Calu3 (cell line): ENCODE measurements around the gene GJC1. TPM values are rescaled to one million over a fixed set of nuclear protein-coding genes. Genes with fewer than 3 reads are reported as not detected.
"Not testable (repeated sequence)": the region's sequence is repeated elsewhere in the genome, so short reads cannot be mapped to it uniquely, and the experiment has no call there.

ENCODE experiments used
- BruUV-seq: library from RNA; stranded (reverse); fragments of 400-500 nt; replicated peaks from 2 replicates; lab custom pipeline; 2021; lab: Mats Ljungman, UMichigan
- CTCF ChIA-PET: fragments of 300-600 bp; sonication (Branson Sonifier 250); formaldehyde crosslinking; loops from one replicate; lab custom pipeline; 2022; ENCODE audit warnings: antibody characterized with exemption; lab: Charles Lee
- DNase-seq: peaks from one replicate; pipeline ENCODE4 v3.0.0; 2022
- H3K27ac Mint-ChIP-seq: one replicate; pipeline ENCODE4 v1.8.0; 2022; ENCODE audit warnings: mixed read lengths; ENCODE audit not compliant: unreplicated experiment
- H3K27me3 Mint-ChIP-seq: one replicate; pipeline ENCODE4 v1.8.0; 2022; ENCODE audit warnings: mixed read lengths; ENCODE audit not compliant: unreplicated experiment
- H3K36me3 Mint-ChIP-seq: one replicate; pipeline ENCODE4 v1.8.0; 2022; ENCODE audit warnings: mild to moderate bottlenecking, moderate library complexity, mixed read lengths; ENCODE audit not compliant: insufficient read depth, unreplicated experiment
- H3K4me1 Mint-ChIP-seq: one replicate; pipeline ENCODE4 v1.8.0; 2022; ENCODE audit warnings: mild to moderate bottlenecking, low read depth, mixed read lengths; ENCODE audit not compliant: unreplicated experiment
- H3K4me3 Mint-ChIP-seq: one replicate; pipeline ENCODE4 v1.8.0; 2022; ENCODE audit warnings: mild to moderate bottlenecking, low read depth, moderate library complexity, mixed read lengths; ENCODE audit not compliant: unreplicated experiment
- H3K9me3 Mint-ChIP-seq: one replicate; pipeline ENCODE4 v1.8.0; 2022; ENCODE audit warnings: low read depth, mixed read lengths; ENCODE audit not compliant: unreplicated experiment
- intact Hi-C: fragments of 100-400 bp; cut with micrococcal nuclease; formaldehyde crosslinking; loops from one replicate; pipeline ENCODE4 v1.10.0; 2022; ENCODE audit not compliant: unreplicated experiment
- total RNA-seq: library from RNA; stranded (reverse); gene quantifications from 2 replicates; pipeline ENCODE4 v1.2.3, GENCODE V29; 2022
- TF ChIP-seq, protein P1 (sequence below): fragments of 200-600 bp; IDR thresholded peaks from one replicate; pipeline ENCODE4 v1.8.0; 2022; ENCODE audit warnings: antibody characterized with exemption; ENCODE audit not compliant: unreplicated experiment

Gene GJC1
- total RNA-seq, 1 experiment from 2014 or later, result 114 TPM

DNA sequence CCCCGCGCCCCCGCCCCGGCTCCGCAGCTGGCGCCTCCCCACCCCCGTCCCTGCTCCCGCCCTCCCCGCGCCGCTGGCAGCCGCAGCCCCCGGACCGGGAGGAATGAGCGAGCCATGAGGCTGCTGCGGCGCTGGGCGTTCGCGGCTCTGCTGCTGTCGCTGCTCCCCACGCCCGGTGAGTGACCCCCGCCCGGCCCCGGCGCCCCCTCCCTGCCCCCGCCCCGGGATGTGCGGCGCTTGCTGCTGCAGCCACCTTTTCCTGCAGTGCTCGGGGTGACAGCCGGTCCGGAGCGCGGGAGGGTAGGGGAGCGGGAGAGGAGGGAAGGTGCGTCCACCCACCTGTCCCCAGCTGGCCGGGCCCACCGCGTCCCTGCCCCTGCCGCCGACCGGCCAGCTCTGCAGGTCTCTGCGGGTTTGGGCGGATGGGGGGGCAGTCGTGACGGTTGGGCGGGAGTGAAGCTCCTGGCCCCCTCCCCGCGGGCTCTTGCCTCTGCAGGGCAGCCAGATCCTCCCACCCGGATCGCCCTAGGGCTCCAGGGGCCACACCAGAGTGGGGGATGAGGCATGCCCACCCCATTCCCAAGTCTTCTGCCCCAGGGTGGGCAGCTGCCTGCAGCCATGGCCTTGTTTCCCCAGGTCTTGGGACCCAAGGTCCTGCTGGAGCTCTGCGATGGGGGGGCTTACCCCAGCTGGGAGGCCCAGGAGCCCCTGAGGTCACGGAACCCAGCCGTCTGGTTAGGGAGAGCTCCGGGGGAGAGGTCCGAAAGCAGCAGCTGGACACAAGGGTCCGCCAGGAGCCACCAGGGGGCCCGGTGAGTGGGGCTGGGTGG is 70.8 kb downstream of the GJC1 start:
- Mint-ChIP-seq H3K27me3 (peaks cover 45% of the 10 kb centered on the region), H3K4me1 (no peaks in the 10 kb centered on the region), H3K9me3 (no peaks in the 10 kb centered on the region), H3K4me3 (peak overlapping the region; percentile 61), H3K36me3 (peaks cover 10% of the 10 kb centered on the region), H3K27ac (no peak overlapping the region)
- CTCF ChIA-PET, result interaction anchor here (0.5 to 1.0 kb wide), 2 partner anchors 16 to 524 kb away, joined by 3 to 4 read pairs; no protein-coding TSS in a partner anchor
- DNase-seq, result no peak
- intact Hi-C loops, result no loop called here
- TF ChIP-seq, protein P1, sequence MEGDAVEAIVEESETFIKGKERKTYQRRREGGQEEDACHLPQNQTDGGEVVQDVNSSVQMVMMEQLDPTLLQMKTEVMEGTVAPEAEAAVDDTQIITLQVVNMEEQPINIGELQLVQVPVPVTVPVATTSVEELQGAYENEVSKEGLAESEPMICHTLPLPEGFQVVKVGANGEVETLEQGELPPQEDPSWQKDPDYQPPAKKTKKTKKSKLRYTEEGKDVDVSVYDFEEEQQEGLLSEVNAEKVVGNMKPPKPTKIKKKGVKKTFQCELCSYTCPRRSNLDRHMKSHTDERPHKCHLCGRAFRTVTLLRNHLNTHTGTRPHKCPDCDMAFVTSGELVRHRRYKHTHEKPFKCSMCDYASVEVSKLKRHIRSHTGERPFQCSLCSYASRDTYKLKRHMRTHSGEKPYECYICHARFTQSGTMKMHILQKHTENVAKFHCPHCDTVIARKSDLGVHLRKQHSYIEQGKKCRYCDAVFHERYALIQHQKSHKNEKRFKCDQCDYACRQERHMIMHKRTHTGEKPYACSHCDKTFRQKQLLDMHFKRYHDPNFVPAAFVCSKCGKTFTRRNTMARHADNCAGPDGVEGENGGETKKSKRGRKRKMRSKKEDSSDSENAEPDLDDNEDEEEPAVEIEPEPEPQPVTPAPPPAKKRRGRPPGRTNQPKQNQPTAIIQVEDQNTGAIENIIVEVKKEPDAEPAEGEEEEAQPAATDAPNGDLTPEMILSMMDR, result peak; percentile 44
- no TSS peak for BruUV-seq

DNA sequence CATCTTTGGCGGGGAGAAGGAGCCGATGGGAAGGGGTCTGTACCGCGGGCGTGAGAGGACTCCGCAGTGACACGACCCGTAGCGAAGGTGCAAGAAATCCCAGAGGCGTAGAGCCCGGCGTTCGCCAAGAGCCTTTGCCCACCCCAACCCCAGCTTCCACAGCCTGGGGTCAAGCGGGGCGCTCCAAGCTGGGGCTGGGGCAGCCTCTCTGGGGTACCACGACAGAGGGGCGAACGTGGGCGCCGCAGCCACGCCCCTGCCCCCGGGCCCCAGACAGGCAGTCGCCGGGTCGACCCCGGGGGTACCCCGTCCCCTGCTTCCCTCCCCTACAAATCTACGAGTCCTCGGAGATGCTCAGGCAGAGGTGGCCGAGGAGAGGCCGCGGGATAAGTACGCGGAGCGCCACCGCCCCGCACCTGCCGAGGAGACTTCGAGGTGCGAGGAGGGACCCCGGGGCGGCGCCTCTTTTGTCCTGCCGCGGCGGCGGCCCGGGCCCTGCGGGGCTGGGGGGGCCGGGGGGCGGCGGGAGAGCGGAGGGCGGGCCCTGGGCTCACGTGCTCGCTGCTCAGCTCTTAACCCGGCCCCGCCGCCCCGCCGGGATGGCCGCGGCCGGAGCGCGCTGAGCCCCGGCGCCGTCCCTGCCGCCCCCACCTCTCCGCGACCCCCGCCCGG is 71.5 kb downstream of the GJC1 start, which contains the start of gene ADAM11:
TSS of gene ADAM11 (plus strand) at position 575 of the 672 bp plus-strand sequence. CDS start 212 bp downstream, outside the sequence.
- H3K36me3 Mint-ChIP-seq, result peaks cover 10% of the 10 kb centered on the region
- no TSS peak for BruUV-seq
- no peak within 1 kb of the TSS for H3K27ac Mint-ChIP-seq
- H3K4me3 Mint-ChIP-seq, result peak within 1 kb of the TSS; percentile 61
- no peaks in the 10 kb centered on the region for H3K9me3 Mint-ChIP-seq
- CTCF ChIA-PET, result interaction anchor here (0.5 kb wide), 1 partner anchor 64 kb away, joined by 5 read pairs; no protein-coding TSS in a partner anchor
- no peaks in the 10 kb centered on the region for H3K4me1 Mint-ChIP-seq
- TF ChIP-seq, protein P1, result no peak
- intact Hi-C loops, result no loop called here
- H3K27me3 Mint-ChIP-seq, result peaks cover 41% of the 10 kb centered on the region
- no peak for DNase-seq

DNA sequence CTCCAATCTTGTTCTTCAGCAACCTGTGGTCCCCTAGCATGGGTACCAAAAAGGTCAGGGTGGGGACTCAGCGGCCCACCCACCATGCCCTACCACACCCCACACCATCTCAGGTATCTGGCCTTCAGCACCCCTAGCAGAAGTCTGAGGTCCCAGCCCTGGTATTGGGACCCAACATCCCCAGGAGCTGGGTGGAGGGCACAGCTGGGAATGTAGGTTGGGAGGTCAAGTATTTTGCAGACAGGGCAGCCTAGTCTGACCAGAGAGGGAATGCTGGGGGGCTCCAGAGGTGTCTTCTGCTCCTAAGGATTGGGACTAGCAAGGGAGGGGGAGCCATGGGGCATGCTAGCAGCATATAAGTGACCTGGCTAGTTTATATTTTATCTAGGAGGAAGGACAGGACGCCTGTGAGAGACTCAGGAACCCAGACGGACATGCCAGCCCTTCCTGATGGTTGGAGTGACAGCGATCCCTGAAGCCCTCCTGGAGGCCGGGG is 72.1 kb downstream of the GJC1 start:
- CTCF ChIA-PET, result interaction anchor here (0.5 kb wide), 1 partner anchor 65 kb away, joined by 5 read pairs; no protein-coding TSS in a partner anchor
- peak overlapping the region; percentile 61 for H3K4me3 Mint-ChIP-seq
- TF ChIP-seq, protein P1, result no peak
- peaks cover 41% of the 10 kb centered on the region for H3K27me3 Mint-ChIP-seq
- intact Hi-C loops, result no loop called here
- BruUV-seq, result no TSS peak
- H3K4me1 Mint-ChIP-seq, result no peaks in the 10 kb centered on the region
- H3K36me3 Mint-ChIP-seq, result peaks cover 10% of the 10 kb centered on the region
- no peaks in the 10 kb centered on the region for H3K9me3 Mint-ChIP-seq
- H3K27ac Mint-ChIP-seq, result no peak overlapping the region
- no peak for DNase-seq

DNA sequence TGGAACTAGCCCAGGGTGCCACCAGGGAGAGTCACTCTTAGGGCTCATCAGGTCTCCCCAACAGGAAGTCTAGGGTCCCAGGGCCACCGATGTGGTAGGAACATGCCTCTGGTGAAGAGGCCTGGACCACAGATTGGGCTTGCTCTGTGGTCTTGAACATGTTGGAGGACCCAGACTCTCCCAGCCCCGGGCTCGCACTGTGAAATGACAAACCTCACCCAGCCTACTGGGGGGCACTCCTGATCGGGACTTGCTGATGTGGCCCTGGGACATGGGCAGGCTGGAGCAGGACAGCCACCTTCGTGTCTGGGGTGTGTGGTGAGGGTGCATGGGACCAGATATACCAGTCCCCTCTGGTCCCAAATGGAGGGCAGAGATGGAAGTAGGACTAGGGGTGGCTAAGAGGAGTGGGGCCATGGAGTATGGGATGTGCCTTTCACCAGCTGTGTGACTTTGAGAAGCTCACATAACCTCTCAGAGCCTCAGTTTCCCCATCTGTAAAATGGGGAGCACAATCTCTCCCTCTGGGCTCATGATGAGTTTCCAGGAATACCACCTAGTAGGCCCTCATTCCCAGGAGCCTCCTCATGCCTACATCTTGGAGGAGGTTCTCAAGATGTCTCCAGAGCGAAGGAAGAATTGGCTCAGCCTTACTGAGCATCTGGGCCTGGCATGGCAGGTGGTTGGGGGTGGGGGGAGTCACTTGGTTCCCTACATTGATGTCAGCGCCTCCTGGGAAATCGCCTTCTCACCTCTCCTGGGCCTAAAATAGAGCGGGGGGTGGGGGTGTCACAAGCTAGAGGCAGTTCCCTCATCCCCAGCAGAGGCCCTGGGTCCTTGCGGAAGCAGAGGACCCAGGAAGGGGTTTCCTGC is 72.8 kb downstream of the GJC1 start:
- Mint-ChIP-seq H3K27me3 (peaks cover 41% of the 10 kb centered on the region), H3K36me3 (peaks cover 10% of the 10 kb centered on the region), H3K4me3 (no peak overlapping the region), H3K27ac (no peak overlapping the region), H3K9me3 (no peaks in the 10 kb centered on the region), H3K4me1 (no peaks in the 10 kb centered on the region)
- BruUV-seq, result no TSS peak
- intact Hi-C loops, result no loop called here
- CTCF ChIA-PET, result no interaction called here
- TF ChIP-seq, protein P1, result no peak
- DNase-seq, result no peak

DNA sequence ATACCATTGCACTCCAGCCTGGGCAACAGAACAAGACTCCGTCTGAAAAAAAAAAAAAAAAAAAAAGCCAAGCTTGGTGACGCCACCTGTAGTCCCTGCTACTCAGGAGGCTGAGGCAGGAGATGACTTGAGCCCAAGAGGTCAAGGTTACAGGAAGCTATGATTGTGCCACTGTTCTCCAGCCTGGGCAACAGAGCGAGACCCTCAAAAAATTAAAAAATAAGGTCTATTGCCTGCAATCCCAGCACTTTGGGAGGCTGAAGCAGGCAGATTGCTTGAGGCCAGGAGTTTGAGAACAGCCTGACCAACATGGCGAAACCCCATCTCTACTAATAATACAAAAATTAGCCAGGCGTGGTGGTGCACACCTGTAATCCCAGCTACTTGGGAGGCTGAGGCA is 74.9 kb downstream of the GJC1 start:
- H3K27ac Mint-ChIP-seq, intact Hi-C loops, H3K9me3 Mint-ChIP-seq, H3K4me3 Mint-ChIP-seq, BruUV-seq, DNase-seq, H3K4me1 Mint-ChIP-seq: not testable (repeated sequence)
- CTCF ChIA-PET, result interaction anchor here (0.7 to 1.1 kb wide), 2 partner anchors 22 to 150 kb away, joined by 3 to 8 read pairs; no protein-coding TSS in a partner anchor
- H3K36me3 Mint-ChIP-seq, result peaks cover 11% of the 10 kb centered on the region
- H3K27me3 Mint-ChIP-seq, result peaks cover 21% of the 10 kb centered on the region
